GM18526 (cell line): ENCODE data around the gene PALM2AKAP2.

Experiments used
- POLR2A ChIP-seq: IDR thresholded peaks from 3 replicates; pipeline ENCODE4 v1.6.1; 2011; ENCODE audit not compliant: insufficient read length; ENCODE audit errors: extremely low read depth

PALM2AKAP2 gene

GRCh38 chr9:109791747-109792146, 11.7 kb downstream of the PALM2AKAP2 start:
- TF ChIP-seq POLR2A, result no peak

GRCh38 chr9:109792951-109793546, 13.1 kb downstream of the PALM2AKAP2 start:
- no peak for TF ChIP-seq POLR2A

- TF ChIP-seq POLR2A, result no peak
Measured at GRCh38 chr9:109793921-109794320, 13.9 kb downstream of the PALM2AKAP2 start.

- no peak for TF ChIP-seq POLR2A
Measured at GRCh38 chr9:109794361-109795012, 14.5 kb downstream of the PALM2AKAP2 start.

GRCh38 chr9:109795613-109796012, 15.6 kb downstream of the PALM2AKAP2 start:
- no peak for TF ChIP-seq POLR2A

GRCh38 chr9:109796078-109796477, 16.1 kb downstream of the PALM2AKAP2 start:
- TF ChIP-seq POLR2A, result no peak

- no peak for TF ChIP-seq POLR2A
Measured at GRCh38 chr9:109797006-109797405, 17.0 kb downstream of the PALM2AKAP2 start.

GRCh38 chr9:109797509-109797908, 17.5 kb downstream of the PALM2AKAP2 start:
- no peak for TF ChIP-seq POLR2A

GRCh38 chr9:109799141-109799540, 19.1 kb downstream of the PALM2AKAP2 start:
- TF ChIP-seq POLR2A, result no peak

- TF ChIP-seq POLR2A, result no peak
Measured at GRCh38 chr9:109799792-109800191, 19.8 kb downstream of the PALM2AKAP2 start.

GRCh38 chr9:109801484-109801883, 21.5 kb downstream of the PALM2AKAP2 start:
- no peak for TF ChIP-seq POLR2A

- TF ChIP-seq POLR2A, result no peak
Measured at GRCh38 chr9:109802491-109802890, 22.5 kb downstream of the PALM2AKAP2 start.

GRCh38 chr9:109805050-109805449, 25.1 kb downstream of the PALM2AKAP2 start:
- TF ChIP-seq POLR2A, result no peak

- no peak for TF ChIP-seq POLR2A
Measured at GRCh38 chr9:109806506-109807115, 26.6 kb downstream of the PALM2AKAP2 start.

- no peak for TF ChIP-seq POLR2A
Measured at GRCh38 chr9:109811876-109812275, 31.9 kb downstream of the PALM2AKAP2 start.

GRCh38 chr9:109812331-109812730, 32.3 kb downstream of the PALM2AKAP2 start:
- TF ChIP-seq POLR2A, result no peak
